Ishikawa (cell line): ENCODE data around the gene COX5A.

Experiments used
- CEBPB ChIP-seq: IDR thresholded peaks from 2 replicates; pipeline ENCODE4 v1.6.1; 2012
- CREB1 ChIP-seq: IDR thresholded peaks from 2 replicates; pipeline ENCODE4 v1.6.1; 2012; ENCODE audit warnings: low read depth
- EGR1 ChIP-seq: IDR thresholded peaks from 2 replicates; pipeline ENCODE4 v1.6.1; 2012
- EP300 ChIP-seq: IDR thresholded peaks from 2 replicates; pipeline ENCODE4 v1.6.1; 2012; ENCODE audit warnings: borderline replicate concordance
- FOXM1 ChIP-seq: IDR thresholded peaks from 2 replicates; pipeline ENCODE4 v1.6.1; 2012; ENCODE audit warnings: low read depth, borderline replicate concordance
- NFIC ChIP-seq: IDR thresholded peaks from 2 replicates; pipeline ENCODE4 v1.6.1; 2012
- RAD21 ChIP-seq: IDR thresholded peaks from 2 replicates; pipeline ENCODE4 v1.6.1; 2012; ENCODE audit warnings: low read depth
- TAF1 ChIP-seq: IDR thresholded peaks from 2 replicates; pipeline ENCODE4 v1.6.1; 2012; ENCODE audit warnings: low read depth, mild to moderate bottlenecking
- TCF12 ChIP-seq: IDR thresholded peaks from 2 replicates; pipeline ENCODE4 v1.6.1; 2012; ENCODE audit warnings: low read depth
- TEAD4 ChIP-seq: IDR thresholded peaks from 2 replicates; pipeline ENCODE4 v1.6.1; 2012
- YY1 ChIP-seq: IDR thresholded peaks from 2 replicates; pipeline ENCODE4 v1.6.1; 2012; ENCODE audit warnings: low read depth
- ZBTB7A ChIP-seq: IDR thresholded peaks from 2 replicates; pipeline ENCODE4 v1.6.1; 2012; ENCODE audit warnings: low read depth
- TF ChIP-seq, protein P1 (sequence below): IDR thresholded peaks from 2 replicates; pipeline ENCODE4 v1.6.1; 2012
- TF ChIP-seq, protein P2 (sequence below): IDR thresholded peaks from 2 replicates; pipeline ENCODE4 v1.6.1; 2012
- TF ChIP-seq, protein P3 (sequence below): IDR thresholded peaks from 2 replicates; pipeline ENCODE4 v1.6.1; 2012; ENCODE audit warnings: low read depth, mild to moderate bottlenecking

The COX5A gene

DNA sequence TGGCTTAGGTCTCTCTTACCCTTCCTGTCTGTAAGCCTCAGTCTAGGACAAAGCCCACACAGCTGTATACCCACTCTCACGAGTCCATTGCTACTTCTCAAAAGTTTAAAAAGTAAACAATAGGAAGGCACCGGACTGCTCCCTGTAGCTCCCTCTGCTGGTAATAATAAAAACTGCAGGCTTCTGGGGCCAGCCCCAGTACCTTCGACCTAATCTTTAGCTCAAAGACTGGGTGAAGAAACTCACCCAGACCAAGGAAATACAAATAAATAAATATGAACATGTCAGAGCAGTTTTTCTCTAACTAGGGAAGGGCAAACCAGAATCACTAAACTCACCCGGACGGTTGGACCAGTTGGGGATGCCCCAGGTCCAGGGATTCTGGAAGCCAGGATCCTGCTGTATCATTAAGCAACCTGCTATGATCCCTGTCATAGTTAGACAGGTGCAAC lies 36.2 kb downstream of the COX5A start:
- TF ChIP-seq RAD21 (peak; percentile 54), TEAD4 (no peak)

DNA sequence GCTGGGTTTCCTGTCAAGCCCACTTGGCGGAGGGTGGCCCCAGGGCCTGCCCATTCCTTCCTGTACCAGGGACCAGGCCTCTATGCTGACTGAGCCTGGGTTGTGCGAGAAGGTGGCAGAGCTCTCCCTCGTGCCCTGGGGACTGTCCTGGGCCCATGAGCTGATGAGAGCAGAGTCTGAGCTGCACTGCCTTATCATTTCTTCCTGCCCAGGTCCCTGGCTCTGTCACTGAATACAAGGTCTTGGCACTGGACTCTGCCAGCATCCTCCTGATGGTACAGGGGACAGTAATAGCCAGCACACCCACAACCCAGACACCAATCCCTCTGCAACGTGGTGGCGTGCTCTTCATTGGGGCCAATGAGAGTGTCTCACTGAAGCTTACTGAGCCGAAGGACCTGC lies 40.6 kb downstream of the COX5A start:
- TF ChIP-seq, protein P1, sequence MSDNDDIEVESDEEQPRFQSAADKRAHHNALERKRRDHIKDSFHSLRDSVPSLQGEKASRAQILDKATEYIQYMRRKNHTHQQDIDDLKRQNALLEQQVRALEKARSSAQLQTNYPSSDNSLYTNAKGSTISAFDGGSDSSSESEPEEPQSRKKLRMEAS = no peak
- TF ChIP-seq RAD21 (no peak), YY1 (no peak), TCF12 (no peak), EGR1 (no peak; the same call in 1 of the 2 replicates), TEAD4 (no peak), NFIC (no peak), ZBTB7A (no peak), CEBPB (no peak)
- TF ChIP-seq, protein P2, sequence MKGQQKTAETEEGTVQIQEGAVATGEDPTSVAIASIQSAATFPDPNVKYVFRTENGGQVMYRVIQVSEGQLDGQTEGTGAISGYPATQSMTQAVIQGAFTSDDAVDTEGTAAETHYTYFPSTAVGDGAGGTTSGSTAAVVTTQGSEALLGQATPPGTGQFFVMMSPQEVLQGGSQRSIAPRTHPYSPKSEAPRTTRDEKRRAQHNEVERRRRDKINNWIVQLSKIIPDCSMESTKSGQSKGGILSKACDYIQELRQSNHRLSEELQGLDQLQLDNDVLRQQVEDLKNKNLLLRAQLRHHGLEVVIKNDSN = no peak

DNA sequence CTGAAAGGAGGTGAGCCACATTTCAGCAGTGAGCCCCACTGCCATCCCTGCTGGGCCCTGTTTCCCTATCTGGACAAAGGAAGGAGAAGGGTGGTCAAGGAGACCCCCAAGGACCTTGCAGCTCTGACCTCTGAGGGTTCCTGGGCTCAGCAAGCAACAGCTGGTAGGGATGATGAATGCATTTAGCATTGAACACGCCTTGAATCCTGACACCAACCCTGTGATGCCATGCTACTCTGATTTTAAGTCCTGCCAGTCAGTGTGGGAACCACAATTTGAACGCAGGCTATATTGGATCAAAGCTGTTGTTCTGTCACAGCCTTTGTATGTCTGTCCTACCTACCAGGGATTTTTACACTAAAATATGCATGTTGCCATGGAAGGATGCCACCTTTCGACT lies 41.6 kb downstream of the COX5A start:
- TF ChIP-seq, protein P3, sequence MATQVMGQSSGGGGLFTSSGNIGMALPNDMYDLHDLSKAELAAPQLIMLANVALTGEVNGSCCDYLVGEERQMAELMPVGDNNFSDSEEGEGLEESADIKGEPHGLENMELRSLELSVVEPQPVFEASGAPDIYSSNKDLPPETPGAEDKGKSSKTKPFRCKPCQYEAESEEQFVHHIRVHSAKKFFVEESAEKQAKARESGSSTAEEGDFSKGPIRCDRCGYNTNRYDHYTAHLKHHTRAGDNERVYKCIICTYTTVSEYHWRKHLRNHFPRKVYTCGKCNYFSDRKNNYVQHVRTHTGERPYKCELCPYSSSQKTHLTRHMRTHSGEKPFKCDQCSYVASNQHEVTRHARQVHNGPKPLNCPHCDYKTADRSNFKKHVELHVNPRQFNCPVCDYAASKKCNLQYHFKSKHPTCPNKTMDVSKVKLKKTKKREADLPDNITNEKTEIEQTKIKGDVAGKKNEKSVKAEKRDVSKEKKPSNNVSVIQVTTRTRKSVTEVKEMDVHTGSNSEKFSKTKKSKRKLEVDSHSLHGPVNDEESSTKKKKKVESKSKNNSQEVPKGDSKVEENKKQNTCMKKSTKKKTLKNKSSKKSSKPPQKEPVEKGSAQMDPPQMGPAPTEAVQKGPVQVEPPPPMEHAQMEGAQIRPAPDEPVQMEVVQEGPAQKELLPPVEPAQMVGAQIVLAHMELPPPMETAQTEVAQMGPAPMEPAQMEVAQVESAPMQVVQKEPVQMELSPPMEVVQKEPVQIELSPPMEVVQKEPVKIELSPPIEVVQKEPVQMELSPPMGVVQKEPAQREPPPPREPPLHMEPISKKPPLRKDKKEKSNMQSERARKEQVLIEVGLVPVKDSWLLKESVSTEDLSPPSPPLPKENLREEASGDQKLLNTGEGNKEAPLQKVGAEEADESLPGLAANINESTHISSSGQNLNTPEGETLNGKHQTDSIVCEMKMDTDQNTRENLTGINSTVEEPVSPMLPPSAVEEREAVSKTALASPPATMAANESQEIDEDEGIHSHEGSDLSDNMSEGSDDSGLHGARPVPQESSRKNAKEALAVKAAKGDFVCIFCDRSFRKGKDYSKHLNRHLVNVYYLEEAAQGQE = no peak
- TF ChIP-seq RAD21 (no peak), CREB1 (no peak), EGR1 (no peak), FOXM1 (no peak), ZBTB7A (no peak), CEBPB (no peak), TAF1 (no peak), TCF12 (no peak), EP300 (no peak), TEAD4 (no peak), YY1 (no peak), NFIC (no peak)
- TF ChIP-seq, protein P2 = no peak
- TF ChIP-seq, protein P1 = no peak

DNA sequence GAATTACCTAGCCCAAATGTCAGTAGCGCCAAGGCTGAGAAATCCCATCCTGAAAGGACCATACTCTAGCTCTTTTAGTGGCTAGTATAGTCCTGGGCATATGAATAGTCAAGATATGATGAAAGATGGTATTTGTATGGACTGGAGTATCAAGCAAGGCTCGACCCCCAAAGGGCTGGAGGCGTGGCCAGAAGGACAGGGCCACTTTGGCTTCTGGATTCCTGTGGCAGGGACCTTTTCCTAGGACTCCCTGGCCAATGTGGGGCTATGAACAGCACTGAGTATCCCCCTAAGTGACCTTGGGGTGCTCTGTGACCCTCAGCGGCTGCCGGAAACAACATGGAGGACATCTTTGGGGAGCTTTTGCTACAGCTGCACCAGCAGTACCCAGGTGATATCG lies 42.0 kb downstream of the COX5A start:
- no peak for TF ChIP-seq TCF12
- TF ChIP-seq ZBTB7A = no peak
- TF ChIP-seq RAD21 = no peak
- TF ChIP-seq CEBPB = no peak
- TF ChIP-seq, protein P2 = no peak
- no peak for TF ChIP-seq FOXM1
- TF ChIP-seq YY1 = no peak
- TF ChIP-seq NFIC = no peak
- no peak for TF ChIP-seq TEAD4
- TF ChIP-seq, protein P3 = no peak
- TF ChIP-seq, protein P1 = no peak
- TF ChIP-seq EP300 = no peak

DNA sequence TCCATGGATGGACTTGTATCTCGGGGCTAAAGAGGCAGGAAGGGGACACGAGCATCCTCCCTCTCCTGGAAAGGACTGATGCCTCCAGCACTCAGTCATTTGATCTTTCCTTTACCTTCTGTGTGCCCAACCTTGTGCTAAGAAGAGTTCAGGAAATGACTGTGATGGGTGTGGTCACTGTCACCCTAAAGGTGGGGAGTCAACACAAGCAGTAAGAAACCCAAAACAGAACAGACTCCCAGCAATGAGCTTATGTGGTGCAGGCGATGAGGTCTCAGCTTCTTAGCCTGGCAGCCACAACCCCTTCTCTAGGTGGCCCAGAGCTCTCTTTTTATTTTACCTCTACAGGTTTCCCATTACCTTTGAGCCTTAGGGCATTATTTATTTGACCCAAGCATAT lies 44.2 kb downstream of the COX5A start:
- TF ChIP-seq TCF12 = no peak
- TF ChIP-seq EGR1 = no peak
- TF ChIP-seq, protein P1 = no peak
- no peak for TF ChIP-seq RAD21
- TF ChIP-seq, protein P2 = no peak
- TF ChIP-seq EP300 = no peak
